T1000 (cell line): ENCODE data around the gene CD4.

Experiments
- DNase-seq: peaks from one replicate; lab custom pipeline; 2025; ENCODE audit warnings: mixed read lengths; lab: John Stamatoyannopoulos, UW

The CD4 gene

DNA sequence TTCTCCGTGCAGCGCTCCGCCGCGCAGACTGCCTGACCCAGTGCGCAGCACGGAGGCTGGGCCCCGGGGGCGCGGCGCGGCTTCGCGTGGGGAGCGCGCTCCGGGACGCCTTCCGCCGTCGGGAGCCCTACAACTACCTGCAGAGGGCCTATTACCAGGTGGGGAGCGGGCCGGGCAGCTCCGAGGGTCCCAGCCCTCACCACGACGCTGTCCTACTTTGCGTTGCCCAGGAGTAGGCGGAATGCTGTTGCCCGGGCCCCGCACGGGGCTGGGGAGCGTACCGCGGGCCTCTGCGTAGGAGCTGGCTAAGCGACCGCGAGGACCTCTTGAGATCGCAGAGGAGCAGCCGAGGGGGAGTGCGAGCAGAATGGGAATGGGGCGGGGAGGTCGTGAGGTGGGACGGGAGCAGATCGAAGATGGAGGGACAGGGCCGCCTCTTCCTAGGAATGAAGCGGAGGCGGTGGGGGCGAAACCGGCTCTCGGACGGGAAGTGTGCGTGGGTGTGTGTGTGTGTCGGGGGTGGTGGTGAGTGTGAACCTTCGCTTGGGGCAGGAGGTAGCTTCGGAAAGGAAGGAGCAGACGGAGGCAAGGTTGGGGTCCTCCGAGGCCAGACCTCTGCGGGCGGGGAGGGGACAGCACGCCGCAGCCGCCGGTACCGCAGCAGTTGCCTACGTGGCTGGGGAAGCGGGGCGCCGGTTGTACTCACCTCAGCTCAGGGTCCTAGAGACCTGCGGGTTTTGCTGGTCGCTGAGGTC, 39.6 kb downstream of the CD4 start:
- DNase-seq: no peak

DNA sequence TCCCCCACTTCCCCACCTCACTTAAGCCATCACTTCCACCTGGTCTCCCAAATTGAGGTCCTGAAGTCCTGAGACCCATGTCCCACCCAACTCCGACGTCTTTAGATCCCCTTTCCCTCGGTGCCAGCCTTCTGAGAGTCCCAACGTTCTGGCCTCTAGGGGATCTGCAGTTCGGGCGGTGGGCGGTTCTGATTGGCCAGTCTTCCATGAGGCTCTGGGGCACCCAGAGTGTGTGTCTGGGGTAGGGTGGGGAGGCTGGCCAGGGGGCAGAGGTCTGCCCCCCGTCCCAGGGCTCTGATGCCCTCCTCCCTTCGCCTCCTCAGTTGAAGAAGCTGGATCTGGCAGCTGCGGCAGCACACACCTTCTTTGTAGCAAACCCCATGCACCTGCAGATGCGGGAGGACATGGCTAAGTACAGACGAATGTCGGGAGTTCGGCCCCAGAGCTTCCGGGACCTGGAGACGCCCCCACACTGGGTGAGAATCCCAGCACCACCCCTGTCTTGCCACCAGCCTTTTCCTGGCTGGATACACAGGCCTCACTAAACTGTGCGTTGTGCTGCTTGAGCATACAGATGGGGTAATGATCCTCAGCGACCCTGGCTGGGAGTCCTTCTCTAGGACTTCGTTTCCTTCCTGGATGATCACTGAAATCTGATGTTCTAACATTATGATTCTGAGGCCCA, 40.4 kb downstream of the CD4 start:
- no peak for DNase-seq

DNA sequence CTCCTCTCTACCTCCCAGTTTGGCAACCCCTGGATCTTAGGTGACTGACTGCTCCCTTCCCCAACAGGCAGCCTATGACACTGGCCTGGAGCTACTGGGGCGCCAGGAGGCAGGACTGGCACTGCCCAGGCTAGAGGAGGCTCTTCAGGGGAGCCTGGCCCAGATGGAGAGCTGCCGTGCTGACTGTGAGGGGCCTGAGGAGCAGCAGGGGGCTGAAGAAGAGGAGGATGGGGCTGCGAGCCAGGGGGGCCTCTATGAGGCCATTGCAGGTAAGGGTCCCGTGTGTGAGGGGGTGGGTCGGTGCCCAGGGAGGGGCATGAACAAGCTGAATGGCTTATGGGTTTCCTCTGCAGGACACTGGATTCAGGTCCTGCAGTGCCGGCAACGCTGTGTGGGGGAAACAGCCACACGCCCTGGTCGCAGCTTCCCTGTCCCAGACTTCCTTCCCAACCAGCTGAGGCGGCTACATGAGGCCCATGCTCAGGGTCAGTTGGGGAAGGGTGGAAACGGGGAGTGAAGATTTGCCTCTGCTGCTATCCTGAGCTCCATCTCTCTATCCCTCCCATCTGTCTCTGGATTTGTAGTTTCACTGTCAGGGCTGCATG, 41.1 kb downstream of the CD4 start:
- no peak for DNase-seq

DNA sequence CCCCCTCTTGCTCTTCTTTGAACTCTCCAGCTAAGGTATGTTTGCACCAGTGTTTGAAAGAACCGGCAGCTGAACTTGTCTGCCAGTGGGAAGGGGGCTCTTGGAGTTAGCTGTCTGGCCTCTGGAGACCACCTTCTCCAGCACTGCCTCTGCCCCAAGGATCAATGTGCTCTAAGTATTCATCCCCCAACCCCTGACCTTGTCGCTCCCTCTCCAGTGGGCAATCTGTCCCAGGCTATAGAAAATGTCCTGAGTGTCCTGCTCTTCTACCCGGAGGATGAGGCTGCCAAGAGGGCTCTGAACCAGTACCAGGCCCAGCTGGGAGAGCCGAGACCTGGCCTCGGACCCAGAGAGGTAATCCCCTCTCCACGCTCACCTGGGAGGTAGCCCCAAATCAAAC, 41.7 kb downstream of the CD4 start:
- DNase-seq: no peak

DNA sequence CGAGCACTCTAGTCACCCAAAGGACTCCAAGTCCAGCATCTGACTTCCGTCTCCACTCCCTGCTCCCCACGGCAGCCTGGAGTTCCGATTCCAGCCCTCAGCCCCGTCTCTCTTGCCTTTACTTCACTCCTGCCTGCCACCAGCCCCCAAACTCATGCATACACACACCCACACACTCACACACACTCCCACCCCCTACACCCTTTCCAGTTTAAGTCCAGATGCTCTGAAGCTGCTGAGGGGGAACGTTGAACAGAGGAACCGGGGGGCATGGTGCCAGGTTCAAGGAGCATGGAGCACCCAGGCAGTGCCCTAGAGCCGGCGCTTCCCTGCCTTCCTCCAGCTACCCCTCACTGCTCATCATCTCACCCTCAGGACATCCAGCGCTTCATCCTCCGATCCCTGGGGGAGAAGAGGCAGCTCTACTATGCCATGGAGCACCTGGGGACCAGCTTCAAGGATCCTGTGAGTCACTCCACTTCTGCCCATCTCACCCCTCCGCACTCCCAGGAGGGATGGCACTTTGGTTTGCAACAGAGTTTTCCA, 42.2 kb downstream of the CD4 start:
- DNase-seq: no peak

DNA sequence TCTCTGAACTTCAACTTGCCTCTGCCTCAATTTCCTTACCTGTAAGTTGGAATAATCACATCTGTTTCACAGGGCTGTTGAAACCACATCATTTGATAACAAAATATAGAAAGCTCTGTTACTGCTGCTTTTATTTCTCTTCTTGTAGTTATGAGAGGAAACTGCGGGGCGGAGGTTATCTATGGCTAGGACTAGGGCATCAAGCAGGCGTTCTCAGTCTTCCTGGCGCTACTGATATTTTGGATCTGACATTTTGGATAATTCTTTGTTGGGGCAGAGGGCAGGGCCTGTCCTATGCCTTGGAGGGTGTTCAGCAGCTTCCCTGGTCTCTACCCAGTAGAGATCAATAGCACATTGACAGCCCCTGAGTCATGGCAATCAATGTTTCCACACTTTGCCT, 42.8 kb downstream of the CD4 start:
- DNase-seq: no peak

DNA sequence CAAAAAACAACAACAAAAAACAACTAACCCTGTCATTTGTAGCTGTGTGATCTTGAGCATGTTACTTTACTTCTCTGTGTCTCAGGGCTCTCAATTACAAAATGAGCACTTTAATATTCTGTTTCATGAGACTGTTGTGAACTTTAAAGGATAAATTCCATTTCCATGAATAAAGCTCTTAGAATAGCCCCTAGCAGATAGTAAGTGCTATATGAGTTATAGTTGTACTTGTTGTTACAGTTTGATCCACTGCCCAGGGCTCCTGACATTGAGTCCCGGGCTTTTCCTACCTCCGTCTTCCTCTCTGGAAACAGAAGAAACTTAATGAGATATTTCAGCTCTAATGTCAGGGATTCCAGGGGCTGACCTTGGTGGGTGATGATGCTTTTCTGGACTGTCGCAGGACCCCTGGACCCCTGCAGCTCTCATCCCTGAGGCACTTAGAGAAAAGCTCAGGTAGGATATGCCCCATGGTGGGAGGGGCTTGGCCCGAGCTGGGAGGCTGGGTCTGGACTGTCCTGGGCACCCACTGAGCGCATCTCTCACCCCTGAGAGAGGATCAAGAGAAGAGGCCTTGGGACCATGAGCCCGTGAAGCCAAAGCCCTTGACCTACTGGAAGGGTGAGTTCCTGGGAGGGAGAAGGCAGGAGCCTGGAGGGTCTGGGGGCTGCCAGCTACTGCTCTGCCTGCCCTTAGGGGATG, 44.0 kb downstream of the CD4 start:
- no peak for DNase-seq

DNA sequence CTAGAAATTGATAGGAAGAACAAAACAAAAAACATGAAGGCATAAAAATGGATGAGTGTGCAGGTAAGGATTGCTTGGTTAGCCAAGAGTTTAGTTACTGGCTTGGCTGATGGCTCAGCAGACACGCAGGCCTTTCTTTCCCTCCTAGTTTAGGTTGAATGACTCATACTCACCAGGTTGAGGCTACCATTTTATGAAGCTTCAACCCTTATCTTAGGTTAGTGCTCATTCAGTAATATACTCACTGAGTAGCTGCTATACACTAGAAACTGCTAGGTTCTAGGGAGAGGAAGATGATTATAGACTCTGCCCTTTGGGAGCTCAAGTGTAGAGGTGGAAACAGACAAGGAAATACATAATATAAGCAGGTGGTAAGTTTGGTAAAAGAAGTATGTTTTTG, 44.9 kb downstream of the CD4 start:
- no peak for DNase-seq

DNA sequence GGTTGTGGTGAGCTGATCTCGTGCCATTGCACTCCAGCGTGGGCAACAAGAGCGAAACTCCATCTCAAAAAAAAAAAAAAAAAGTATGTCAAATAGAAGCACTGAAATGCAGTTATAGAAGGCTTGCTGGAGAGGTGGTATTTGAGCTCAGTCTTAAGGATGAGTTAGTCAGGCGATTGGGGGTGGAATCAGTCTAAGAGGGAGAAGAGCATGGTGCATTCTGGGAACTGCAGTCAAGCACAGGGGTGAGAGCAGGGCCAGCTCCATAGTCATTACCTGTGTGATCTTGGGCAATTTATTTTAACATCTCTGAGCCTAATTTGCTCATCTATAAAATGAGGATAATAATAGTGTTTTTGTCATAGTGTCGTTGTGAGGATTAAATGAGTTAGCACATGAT, 45.5 kb downstream of the CD4 start:
- no peak for DNase-seq

DNA sequence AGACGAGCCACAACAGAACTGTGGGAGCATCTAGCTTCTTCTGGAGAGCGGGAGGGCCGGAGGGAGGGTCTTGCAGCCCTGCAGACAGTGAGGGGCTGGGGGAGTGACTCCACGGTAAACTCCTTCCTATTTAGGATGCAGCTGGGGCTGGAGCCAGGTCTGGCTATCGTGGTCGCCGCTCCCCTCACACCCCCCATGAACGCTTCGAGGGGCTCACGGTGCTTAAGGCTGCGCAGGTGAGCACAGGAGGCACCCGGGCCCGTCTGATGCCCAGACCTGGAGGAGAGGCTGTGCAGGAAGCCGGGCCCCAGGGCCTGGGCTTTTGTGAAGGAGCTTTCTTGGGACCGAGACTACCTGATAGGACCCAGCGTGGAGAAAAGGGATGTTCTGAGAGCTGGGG, 47.5 kb downstream of the CD4 start:
- no peak for DNase-seq

DNA sequence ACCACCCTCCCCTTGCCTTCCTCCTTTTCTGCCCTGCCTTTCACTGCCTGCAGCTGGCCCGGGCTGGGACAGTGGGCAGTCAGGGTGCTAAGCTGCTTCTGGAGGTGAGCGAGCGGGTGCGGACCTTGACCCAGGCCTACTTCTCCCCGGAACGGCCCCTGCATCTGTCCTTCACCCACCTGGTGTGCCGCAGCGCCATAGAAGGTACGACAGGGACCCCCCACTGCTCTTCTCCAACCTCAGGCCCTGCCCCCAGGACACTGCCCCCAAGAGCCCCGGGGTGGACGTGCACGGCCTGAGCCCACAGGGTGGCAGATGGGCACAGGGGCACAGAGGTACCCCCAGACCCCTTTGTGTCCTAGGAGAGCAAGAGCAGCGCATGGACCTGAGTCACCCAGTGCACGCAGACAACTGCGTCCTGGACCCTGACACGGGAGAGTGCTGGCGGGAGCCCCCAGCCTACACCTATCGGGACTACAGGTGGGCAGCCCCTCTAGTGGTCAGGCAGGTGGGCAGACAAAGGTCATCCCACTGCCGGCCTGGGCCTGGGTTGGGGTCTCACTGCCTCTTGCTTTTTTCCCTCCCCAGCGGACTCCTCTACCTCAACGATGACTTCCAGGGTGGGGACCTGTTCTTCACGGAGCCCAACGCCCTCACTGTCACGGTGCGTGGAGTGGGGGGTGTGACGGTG, 48.2 kb downstream of the CD4 start:
- no peak for DNase-seq

DNA sequence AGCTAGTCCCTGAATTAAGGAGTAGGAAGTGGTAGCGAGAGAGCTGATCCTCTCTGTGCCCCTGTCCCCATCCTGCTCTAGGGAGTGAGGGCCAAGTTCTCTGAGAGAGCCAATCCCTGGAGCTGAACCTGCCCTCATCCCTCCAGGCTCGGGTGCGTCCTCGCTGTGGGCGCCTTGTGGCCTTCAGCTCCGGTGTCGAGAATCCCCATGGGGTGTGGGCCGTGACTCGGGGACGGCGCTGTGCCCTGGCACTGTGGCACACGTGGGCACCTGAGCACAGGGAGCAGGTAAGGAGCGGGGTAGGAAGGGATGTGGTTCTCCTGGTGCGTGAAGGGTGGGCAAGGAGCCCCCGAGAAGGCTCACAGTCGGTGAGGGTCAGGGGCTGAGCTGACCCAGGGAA, 49.5 kb downstream of the CD4 start:
- DNase-seq: no peak

DNA sequence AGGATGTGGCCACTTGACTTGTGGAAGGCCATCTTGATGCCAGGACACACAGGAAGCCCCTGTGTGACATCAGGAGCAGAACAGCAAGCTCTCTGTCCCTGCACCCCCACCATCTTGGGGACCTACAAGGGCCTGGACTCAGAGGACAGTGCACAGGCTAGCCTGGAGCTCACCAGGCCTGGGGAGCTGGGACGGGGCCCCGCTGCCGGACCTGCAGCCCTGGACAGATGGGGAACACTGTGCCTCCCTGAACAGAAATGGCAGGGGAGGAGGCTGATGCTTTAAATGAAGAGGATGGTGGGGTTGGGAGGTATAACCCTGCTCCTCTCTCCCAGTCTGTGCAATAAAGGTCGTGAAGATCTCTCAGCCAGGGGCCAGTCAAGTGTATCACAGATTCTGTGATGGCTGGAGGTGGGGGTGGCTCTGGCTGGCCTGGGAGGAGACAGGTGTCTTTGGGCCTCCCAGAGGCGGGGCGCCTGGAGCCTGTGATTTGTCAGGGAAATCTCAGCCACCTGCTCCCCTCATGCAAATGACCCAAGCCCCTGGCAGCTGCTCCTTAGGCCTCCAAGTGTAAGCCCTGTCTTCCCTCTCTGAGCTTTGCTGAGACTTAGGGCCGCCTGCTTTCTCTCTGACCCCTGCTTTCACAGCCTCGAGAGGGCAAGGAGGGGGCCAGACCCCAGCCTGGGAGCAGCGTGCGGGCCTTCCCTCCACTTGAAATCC, 50.3 kb downstream of the CD4 start:
- no peak for DNase-seq

DNA sequence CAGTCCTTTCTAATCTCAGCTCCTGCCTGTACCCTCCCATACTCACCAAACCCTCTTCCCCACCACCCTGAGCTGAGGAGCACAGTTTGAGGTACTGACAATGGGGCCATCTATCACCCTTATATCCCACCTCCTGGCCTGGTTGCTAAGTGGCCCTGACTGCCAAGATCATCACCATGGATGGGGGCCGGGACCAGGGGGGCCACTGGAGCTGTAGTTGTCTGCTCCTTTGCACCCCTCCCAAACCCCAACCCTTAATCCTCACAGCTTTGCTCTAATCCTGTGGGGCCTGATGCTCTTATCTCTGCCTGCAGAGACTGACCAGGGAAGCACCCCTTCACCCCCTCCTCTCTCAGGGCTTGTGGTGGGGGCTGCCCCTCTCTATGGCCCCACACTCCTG, 51.0 kb downstream of the CD4 start:
- no peak for DNase-seq

DNA sequence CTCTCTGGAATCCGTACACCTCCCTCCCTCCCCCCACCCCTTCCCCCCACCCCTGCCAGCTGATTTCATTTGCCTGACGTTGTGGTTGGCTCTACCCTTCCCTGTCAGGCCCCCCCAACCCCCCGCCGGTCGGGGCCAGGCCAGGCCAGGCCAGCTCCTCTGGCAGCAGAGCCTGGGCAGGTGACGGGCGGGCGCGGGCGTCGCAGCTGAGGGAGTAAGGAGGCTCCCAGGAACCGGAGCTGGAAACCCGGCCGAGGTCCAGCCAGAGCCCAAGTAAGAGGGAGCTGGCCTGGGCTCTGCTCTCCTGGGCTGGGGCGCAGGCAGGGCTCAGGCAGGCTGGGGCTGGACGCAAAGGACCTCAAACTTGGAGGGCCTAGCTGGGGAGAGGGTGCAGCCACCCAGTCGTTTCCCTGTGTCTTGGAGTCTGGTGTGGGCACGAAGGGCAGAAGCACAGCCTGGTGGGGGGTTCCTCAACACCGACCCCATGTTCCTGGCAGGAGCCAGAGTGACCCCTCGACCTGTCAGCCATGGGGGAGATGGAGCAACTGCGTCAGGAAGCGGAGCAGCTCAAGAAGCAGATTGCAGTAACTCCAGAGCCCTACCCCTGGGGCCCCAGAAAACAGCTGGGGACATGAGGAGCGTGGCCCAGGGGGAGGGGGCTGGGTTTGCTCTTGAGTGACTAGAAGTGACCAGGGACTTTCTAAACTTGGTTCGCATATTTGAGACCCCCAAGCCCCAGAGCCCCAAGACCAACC, 51.6 kb downstream of the CD4 start, which contains the start of gene GNB3:
Gene GNB3 (plus strand): TSS at position 165 of the 755 bp plus-strand sequence. CDS start 363 bp downstream, at position 528.
- no peak for DNase-seq

DNA sequence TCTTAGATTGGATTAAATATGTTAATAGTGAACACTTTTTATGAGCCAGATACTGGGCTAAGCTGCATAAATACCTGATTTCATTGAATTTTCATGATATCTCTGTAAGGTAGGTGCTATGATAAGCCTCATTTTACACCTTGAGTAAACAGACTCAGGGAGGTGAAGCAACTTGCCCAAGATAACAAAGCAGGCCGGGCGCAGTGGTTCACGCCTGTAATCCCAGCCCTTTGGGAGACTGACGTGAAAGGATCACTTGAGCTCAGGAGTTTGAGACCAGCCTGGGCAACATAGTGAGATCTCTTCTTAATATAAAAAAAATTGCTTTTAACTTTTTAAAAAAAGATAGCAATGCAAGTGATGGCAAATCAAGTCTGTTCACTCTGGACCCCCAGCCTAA, 52.7 kb downstream of the CD4 start:
- DNase-seq: no peak

DNA sequence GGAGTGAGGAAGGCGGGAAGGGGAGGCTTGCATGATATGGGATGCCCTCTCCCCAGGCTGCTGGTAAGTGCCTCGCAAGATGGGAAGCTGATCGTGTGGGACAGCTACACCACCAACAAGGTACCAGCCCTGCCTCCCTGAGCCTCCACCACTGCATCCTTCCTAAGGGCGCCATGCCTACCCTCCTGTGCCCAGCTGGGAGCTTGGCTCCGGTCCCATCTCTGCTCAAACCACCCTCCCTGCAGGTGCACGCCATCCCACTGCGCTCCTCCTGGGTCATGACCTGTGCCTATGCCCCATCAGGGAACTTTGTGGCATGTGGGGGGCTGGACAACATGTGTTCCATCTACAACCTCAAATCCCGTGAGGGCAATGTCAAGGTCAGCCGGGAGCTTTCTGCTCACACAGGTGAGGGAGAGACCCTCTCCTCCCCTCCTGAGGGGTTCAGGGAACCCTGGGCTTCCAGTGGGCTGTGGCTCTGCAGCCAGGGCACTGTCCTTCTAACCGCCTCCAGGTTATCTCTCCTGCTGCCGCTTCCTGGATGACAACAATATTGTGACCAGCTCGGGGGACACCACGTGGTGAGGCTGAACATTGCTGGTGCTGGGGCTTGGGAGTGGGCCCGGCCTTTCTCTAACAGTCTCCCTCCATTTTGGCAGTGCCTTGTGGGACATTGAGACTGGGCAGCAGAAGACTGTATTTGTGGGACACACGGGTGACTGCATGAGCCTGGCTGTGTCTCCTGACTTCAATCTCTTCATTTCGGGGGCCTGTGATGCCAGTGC, 54.0 kb downstream of the CD4 start:
- DNase-seq: no peak

DNA sequence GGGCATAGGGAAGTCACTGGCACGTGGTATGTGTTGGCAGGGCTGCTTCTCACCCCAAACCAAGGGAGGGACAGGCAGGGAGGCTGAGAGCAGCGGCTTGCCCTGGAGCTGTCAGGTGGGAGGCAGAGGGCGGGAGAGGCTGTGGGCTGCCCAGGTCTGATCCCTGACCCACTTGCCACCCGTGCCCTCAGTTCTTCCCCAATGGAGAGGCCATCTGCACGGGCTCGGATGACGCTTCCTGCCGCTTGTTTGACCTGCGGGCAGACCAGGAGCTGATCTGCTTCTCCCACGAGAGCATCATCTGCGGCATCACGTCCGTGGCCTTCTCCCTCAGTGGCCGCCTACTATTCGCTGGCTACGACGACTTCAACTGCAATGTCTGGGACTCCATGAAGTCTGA, 56.1 kb downstream of the CD4 start:
- DNase-seq: no peak

DNA sequence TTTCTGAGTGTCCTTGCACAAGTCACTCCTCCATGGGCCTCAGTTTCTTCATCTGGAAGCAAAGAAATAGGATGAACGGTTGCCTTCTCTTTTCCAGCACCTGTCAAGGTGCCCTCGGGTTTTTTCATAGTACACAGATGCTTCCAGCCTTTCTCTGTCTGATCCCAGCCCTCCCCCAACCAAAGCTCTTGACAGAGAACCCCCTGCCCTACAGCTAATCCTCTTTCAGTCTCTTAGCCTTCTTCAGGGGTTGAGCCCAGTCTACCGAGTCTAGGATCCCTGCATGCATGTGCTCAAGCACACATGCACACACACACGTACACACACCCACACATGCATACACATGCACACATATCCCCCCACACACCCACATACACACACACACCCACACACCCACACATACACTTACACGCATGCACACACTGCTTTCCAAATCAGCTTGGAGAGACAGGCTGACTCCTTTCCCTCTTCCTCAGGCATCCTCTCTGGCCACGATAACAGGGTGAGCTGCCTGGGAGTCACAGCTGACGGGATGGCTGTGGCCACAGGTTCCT, 57.1 kb downstream of the CD4 start:
- DNase-seq: no peak
